ENCODE measurements around the gene TENT5A.
"Not testable (repeated sequence)": the region's sequence is repeated elsewhere in the genome, so short reads cannot be mapped to it uniquely, and the experiment has no call there.

The TENT5A gene

DNA sequence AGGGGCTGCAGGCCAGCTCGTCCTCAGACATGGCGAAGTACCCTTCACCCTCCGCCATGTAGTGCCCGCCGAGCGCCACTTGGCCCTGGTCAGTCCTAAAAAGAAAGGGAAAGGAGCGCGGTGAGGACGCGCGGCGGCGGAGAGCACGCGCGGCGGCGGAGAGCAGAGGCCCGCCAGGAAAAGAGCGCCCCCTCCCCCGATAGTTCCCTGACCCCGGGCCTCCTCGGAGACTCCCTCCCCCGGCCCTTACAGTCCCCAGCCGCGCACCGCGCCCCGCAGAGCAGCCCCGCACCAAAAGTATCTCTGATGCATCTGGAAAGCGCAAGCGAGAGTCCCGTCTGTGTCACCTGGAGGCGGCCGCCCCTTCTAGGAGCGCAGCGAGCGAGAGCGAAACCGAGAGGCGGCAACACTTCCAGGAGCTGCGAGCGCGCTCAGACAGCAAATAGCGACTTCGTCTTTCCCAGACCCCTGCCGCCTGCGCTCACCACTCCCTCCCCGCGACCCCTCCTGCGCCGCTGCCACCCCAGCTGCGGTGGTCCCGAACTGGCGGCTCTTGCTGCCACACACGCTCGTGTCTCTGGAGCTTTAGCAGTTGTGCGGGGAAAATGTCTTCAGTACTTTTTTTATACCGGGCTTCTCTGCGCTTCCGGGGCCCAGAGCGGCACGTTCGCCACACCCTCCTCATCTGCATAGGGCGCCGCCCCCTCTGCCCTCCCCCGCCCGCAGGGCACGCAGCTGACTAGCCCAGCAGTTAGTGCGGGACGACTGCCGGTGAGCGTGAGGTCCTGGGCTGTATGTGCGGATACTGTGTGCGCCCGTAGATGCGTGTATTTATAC lies at the start of gene TENT5A:
Gene TENT5A, minus strand, starts transcription at position 598 of the 837 bp plus-strand sequence. Its CDS starts 540 bp downstream, at position 58.
- FAIRE-seq: no peak

DNA sequence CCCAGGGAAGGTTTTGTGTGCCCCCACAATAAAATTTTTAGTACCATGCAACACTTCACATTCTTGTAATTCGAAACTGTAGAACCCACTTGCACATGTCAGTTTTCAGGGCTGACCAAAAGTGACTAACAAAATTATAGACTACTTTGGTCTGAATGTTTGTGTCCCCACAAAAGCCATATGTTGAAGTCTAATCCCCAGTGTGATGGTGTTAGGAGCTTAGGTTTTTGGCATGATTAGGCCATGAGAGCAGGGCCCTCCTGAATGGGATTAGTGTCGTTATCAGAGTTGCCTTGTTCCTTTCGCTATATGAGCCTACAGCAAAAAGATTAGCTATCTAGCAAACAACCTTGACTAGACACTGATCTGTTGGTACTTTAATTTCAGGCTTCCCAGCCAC lies 49.0 kb upstream of the TENT5A start:
- FAIRE-seq: no peak

DNA sequence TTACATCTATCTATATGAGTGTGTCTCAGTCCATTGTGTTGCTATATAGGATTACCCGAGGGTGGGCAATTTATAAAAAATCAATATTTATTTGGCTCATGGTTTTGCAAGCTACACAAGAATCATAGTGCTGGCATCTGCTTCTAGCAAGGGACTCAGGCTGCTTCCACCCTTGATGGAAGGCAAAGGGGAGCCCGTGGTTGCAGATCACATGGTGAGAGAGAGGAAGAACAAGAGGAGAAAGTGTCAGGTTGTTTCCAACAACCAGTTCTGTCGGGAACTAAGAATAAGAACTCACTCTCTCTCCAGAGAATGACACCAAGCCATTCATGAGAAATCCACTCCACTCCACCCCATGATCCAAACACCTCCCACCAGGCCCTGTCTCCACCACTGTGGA lies 48.2 kb upstream of the TENT5A start:
- no peak for FAIRE-seq

DNA sequence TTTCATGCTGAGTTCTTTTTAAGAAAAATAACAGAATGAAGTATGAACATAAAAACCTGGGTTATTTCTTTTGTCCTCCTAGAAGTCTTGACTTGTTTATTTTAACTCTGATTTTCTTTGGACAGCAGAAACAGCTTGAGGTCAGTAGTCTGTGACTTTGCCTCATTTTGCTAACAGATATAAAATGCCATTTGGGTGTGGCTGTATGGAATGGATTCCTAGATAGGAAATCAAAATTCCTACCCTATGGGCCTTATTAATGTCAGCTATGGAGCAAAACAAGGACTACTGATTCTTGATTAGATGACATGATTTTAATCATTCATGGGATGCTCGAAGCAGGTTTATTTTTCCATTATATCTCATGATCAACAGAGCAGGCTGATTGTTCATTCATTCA lies 46.8 kb upstream of the TENT5A start:
- no peak for FAIRE-seq

DNA sequence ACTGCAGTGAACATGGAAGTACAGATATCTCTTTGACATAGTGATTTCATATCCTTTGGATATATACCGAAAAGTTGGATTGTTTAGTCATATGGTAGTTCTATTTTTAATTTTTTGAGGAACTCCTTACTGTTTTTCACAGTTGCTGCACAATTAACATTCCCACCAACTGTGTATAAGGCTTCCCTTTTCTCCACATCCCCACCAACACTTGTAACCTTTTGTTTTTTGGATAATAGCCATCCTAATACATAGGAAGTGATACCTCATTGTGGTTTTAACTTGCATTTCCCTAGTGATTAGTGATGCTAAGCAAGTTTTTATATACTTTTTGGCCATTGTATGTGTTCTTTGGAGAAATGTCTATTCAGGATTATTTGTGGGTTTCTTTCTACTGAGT lies 45.1 kb upstream of the TENT5A start:
- no peak for FAIRE-seq

DNA sequence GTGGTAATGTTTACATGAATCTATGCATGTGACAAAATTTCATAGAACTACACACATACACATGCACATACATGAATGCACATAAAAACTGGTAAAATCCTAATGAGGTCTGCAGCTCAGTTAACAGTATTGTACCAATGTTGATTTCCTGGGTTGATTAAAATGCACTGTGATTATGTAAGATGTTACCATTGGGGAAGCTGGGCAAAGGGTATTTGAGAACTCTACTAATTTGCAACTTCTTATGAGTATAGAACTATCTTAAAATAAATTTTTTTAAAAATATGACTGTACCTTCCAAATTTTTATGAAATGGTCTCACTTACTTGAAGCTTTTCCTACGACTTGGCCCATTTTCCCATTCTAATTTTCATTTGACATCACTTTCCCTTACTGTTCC lies 43.4 kb upstream of the TENT5A start:
- no peak for FAIRE-seq

DNA sequence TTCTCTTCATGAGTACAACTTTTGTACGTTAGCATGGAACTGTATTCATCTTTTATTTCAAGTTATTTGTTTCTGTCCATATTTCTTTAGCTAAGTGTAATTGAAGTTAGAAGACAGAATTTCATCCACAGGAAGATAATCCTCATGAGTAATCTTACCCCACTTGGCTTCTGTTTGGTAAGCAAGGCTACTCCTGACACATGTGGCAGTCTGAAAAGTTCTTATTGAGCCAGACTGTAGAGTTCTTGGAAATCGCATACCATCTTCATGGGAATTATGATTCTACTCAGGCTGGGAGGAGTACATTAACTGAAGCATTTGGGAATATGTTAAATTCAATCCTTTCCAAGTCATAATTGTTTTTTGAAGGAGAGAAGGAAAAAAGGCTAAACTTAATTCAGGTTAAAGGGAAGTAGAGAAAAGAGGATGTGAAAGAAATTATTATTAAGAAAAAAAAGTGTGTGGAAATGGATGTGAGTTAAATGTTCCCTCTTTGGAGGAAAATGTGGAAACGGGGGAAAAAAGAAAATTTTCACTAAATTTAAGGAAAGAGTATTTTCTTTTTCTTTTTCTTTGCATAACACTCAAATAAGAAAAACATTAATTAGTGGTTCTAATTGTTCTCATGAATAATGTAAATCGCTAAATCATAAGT lies 41.5 kb upstream of the TENT5A start:
- no peak for FAIRE-seq

DNA sequence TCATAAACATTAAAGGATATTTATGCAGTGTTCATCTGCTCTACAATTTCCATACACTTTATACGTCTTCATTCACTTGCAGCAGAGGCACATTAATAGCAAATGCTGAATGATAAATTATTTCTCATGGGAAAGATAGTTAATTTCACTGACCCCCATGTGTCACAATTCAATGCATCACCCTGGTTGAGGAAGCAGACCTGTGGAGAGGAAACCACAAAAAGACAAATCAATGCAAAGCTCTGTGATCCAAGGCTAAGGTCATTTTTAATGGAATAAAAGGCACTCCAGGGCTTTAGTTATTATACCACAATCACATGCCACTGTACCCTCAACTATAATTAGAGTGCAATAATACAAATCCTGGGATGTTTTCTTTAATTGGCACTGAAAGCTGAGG lies 40.3 kb upstream of the TENT5A start:
- no peak for FAIRE-seq

DNA sequence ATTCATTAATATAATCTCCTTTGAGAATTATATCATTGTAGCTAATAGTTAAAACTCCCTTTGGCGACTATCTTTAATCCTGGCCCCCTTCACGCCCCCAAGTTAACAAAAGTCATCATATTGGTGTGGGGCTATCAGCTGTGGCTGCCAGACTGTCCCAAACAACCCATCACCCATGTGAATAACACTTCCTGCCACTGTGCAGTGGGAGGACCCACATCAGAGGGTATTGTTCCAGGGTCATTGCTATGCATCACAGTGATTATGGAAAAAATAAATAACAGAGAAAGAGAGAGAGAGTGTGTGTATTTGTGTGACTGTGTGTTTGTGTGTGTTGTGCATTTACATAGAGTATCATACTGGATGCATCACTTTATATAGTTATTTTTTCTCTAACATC lies 39.3 kb upstream of the TENT5A start:
- no peak for FAIRE-seq

DNA sequence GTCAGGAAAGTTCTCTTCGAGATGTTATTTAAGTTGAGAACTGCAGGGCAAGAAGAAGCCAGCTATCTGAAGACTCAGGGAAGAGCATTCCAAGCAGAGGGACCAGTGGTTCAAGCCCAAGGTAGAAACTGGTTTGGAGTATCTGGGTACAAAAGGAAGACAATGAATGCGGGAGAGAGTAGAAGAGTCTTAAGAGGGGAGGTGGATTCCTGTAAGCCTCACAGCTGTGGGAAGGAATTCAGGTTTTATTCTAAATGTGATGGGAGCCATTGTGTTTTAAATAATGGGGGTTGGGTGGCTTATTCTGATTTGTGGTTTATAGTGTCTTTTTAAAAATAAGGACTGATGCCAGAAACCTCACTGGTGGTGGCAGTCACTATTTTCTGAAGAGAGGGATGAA lies 37.6 kb upstream of the TENT5A start:
- no peak for FAIRE-seq

DNA sequence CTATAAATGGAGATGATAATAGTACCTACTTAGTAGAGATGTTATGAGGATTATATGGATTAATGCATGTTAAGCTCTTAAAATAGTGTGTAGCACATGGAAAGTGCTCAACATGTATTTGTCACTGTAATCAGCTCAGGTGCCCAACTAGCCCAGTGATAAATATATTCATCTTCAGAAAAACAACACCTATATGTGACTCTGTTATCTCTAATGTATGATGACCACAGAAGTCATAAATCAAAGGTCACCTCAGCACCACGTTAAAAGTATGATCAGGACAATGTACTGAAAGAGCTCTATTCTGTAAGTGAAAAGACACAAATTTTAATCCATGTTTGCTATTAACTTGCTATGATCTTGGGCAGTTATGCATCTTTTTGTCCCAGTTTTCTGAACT lies 36.8 kb upstream of the TENT5A start:
- FAIRE-seq: peak; percentile 41

DNA sequence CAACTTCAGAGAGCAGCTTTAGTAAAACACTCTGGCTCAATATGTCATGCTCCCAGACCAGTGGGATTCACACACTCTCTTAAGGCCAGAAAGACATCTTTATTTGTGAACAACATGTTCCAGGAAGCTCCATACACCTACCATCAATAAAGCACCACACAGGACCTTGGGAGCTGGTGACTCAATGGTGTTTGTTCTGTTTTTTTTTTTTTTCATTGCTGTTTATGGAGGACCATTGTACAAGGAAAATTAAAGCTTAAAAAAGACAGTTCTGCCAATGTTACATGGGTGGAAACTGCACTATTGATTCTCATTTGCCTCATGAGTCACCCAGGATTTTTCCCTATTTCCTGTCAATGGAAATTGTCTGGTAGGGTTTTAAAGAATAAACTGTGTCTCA lies 36.3 kb upstream of the TENT5A start:
- peak; percentile 47 for FAIRE-seq

DNA sequence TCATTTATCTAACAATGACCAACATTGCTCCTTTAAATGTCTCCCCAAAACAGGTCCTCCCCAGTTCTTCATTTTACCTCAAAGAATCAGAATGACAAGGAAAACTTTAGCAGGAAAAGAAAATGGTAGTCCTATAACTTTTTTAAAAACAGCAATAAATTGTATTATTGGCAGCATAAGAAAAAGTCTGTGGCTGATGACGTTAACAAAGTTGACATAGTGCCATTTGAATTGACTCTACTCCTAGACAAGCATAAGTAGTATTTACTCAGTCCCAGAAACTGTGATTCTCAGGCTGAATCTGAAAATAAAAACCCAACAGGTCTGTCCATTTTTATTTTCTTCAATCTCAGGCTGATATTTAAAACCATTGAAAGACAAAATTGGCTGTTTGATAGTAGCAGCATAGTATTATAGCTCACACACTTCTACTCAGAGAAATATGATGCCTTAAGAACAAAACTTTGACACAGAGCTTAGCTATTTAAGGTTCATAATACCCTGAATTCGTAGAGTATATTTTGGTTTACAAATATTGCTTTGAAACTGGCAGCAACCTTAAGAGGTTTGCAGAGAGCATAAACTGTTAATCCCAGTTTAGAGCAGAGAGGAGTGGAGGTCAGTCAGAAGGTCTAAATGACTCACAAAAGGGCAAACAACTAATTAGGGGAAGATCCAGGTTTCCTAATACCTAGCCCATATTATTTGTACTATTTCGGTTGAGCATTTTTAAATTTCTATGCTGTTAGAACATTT lies 35.0 kb upstream of the TENT5A start:
- FAIRE-seq: no peak

DNA sequence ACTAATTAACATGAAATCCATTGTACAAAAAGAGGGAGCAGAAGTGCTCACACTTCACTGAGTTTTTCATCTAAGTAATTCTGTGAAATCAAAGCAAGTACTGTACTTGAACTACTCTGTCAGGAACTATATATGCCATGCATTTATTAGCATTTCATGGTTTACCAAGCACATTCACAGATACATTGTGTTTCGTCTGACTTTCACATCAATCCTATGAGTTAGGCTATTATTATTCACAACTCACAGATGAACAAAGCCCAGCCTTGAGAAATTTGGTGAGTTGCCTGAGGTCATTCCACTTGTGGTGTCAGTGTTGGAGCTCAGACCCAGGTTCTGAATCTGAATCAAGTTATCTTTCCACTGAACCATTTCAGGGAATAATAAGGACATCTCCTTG lies 33.7 kb upstream of the TENT5A start:
- no peak for FAIRE-seq

DNA sequence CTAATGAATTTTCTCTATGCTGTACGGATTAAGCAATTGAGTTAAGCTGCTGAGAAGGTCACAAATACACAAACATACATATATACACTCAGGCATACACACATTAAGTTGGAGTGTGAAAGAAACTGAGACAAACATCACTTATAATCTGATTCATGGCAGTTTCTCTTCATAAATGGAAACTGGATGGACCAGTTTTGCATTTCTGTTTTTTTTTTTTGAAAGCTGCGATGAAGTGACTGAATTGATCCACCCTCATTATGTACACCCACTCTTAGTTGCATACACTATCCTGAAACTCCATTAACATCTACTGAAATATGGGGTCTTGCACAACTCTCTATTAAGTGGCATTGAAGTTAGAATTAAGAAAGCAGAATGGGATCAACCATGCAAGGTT lies 32.9 kb upstream of the TENT5A start:
- no peak for FAIRE-seq

DNA sequence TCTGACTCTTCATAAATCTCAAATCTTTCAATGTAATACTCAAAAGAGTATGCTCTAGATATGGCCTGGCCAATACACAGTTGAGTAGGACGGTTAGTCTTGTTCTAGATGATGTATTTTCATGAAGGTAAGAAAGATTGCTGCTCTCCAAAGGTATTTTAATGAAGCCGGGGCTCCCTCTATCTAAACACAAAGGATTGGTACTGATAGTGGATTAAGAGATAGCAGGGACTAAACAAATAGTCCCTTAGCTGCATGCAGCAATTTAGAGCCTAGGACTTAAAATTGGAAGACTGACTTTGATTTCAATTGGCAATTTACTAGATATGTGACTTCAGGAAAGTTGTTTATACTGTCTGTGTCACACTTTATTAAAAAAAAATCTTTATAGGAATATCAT lies 31.4 kb upstream of the TENT5A start:
- no peak for FAIRE-seq

DNA sequence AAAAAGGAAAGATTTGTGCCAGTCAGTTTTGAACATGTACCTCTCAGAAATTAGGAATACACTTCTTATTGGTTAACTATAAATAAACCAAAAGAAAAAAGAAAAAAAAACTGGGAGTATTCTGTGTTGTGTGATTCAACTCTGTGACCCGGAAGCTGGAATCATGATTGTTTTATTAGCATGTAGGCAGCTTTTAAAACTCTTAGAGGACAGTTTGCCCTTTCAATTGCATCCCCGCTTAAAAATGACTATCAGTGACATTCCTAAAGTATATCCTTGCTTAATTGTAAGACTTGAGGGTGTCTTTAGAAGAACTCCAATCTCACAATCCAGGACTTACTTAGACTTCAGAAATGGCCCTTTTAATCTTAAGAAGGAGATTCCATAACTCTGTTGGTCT lies 29.1 kb upstream of the TENT5A start:
- FAIRE-seq: no peak

DNA sequence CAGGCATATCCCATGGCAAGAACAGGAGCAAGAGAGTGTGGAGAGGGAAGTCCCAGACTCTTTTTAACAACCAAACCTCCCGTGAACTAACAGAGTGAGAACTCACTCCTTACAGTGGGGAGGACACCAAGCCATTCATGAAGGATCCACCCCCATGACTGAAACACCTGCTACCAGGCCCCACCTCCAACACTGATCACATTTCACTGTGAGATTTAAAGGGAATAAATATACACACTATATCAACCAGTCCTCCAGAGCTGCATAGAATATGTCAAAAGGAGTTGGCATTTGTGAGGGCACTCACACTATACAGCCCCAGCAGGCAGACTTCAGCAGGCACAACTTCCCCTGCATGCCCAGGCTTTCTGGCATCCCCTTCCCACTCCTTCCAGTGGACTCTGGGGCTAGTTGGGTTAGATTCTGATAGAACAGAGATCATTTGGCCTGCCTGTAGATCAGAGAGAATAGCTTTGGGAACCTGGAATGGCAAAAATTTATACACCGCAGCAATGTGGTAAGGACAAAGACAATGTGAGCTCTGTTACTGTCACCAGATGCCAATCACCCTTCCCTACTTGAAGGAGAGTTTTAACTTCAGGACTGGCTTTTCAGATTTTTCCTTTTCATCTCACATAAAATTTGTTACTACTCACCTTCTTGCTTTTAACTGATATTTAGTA lies 25.2 kb upstream of the TENT5A start:
- FAIRE-seq: no peak

DNA sequence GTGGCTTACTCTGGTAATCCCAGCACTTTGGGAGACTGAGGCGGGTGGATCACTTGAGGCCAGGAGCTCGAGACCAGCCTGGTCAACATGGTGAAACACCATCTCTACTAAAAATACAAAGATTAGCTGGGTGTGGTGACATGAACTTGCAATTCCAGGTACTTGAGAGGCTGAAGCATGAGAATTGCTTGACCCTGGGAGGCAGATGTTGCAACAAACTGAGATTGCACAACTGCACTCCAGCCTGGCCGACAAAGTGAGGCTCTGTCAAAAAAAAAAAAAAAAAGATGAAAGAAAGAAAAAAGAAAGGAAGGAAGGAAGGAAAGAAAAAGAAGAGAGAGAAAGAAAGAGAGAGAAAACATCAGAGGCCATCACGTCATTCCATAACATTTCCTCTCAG lies 23.7 kb upstream of the TENT5A start:
- FAIRE-seq: not testable (repeated sequence)

DNA sequence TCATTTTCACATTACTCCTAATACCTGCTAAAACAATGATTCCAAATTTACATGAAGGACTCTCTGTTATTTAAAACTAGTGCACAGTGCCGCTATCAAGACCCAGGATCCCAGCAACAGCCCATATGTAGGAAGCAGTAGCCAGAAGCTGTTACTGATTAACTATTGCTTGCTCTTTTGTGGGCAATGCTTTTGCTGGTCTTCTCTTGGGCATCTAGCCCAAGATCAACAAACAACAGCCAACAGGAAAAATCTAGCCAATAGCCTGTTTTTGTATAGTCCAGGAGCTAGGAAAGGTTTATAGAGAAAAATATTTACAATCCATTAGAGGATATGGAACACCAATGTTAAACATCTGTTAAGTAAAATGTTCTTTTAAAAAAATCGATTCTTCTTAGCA lies 22.1 kb upstream of the TENT5A start:
- FAIRE-seq: peak; percentile 92

DNA sequence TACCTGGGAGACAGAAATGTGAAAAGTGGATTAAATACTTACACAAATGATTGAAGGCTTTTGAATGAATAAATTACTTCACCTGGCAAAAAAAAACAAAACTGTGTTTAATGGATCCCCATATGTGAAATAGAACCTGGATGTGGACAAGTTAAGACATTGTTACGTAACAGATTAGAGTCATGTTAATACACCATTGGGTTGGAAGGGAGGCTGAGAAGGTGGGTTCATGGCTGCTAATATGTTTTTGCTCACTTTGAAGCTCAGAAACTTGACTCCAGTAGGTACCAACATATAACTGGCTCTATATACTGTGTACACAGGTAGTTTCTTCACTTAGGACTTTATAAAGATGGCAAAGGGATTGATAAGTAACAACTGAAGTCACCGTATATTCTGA lies 21.4 kb upstream of the TENT5A start:
- no peak for FAIRE-seq

DNA sequence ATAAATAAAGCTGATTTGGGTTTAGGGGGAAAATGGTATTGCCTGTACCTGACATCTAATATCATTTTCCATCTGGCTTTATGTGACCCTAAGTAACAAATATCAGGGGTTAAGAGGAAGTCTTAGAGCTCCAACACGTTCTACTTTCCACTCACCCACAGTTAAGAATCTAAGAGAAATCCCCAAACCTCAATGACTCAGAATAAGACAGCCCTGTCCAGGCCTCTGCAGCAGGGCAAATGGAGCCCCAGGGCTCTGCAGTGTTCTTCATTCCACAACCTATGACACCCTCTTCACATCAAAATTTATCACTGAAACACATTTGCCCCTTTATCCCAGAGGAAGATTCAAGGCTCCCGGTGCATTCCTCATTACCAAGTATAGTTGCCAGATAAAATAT lies 20.3 kb upstream of the TENT5A start:
- no peak for FAIRE-seq

DNA sequence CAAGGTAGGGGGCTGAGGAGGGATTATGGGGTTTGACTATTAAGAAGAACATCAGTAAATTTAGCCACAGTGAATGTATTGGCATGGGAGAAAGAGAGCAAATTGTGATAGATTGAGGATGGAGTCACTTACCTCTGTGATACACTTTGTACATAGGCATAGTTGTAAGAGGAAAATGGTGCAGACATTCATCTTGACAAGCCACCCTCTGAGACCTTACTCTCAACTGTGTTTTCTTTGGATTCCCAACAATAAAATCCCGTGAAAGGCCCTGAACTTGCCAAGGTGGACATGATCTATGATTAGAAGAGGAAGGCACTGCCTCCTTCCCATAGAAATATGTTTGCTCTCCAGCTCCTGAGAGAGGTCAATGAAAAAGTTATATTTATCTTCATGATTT lies 18.6 kb upstream of the TENT5A start:
- FAIRE-seq: no peak

All from islet of Langerhans (tissue), 1 donor.